Stimulated activated naive B cell treated with anti-CD40 and anti-IgM and Interleukin-4, amounts not matched to agents 10 μg/mL and 1 μg/mL and 100 μg/mL, for 72 hours (primary cell): ENCODE measurements around the gene CHPF.

Source experiments
- ATAC-seq, 2 donors: fragments of 150-1000 bp; cut with Tn5 transposase; replicated peaks; 2 replicates each; pipeline ENCODE4 v1.10.0; 2021; ENCODE audit warnings: moderate library complexity in 1 of 2
- DNase-seq: peaks from one replicate; pipeline ENCODE4 v3.0.0; 2021
- H3K27ac Mint-ChIP-seq: one replicate; pipeline ENCODE4 v1.8.0; 2022; ENCODE audit warnings: mild to moderate bottlenecking, mixed read lengths
- H3K27me3 Mint-ChIP-seq, 2 donors: one replicate each; pipeline ENCODE4 v1.8.0; 2022; ENCODE audit warnings: mixed read lengths in 2 of 2
- H3K36me3 Mint-ChIP-seq, 2 donors: one replicate each; pipeline ENCODE4 v1.8.0; 2022; ENCODE audit warnings: mixed read lengths in 2 of 2, mild to moderate bottlenecking in 1 of 2
- H3K4me1 Mint-ChIP-seq, 2 donors: one replicate each; pipeline ENCODE4 v1.8.0; 2022; ENCODE audit warnings: mixed read lengths in 2 of 2, mild to moderate bottlenecking in 1 of 2
- H3K4me3 Mint-ChIP-seq, 2 donors: one replicate each; pipeline ENCODE4 v1.8.0; 2022; ENCODE audit warnings: mild to moderate bottlenecking in 2 of 2, mixed read lengths in 2 of 2, moderate library complexity in 1 of 2
- H3K9me3 Mint-ChIP-seq, 2 donors: one replicate each; pipeline ENCODE4 v1.8.0; 2022; ENCODE audit warnings: mixed read lengths in 2 of 2, mild to moderate bottlenecking in 1 of 2

The CHPF gene

DNA sequence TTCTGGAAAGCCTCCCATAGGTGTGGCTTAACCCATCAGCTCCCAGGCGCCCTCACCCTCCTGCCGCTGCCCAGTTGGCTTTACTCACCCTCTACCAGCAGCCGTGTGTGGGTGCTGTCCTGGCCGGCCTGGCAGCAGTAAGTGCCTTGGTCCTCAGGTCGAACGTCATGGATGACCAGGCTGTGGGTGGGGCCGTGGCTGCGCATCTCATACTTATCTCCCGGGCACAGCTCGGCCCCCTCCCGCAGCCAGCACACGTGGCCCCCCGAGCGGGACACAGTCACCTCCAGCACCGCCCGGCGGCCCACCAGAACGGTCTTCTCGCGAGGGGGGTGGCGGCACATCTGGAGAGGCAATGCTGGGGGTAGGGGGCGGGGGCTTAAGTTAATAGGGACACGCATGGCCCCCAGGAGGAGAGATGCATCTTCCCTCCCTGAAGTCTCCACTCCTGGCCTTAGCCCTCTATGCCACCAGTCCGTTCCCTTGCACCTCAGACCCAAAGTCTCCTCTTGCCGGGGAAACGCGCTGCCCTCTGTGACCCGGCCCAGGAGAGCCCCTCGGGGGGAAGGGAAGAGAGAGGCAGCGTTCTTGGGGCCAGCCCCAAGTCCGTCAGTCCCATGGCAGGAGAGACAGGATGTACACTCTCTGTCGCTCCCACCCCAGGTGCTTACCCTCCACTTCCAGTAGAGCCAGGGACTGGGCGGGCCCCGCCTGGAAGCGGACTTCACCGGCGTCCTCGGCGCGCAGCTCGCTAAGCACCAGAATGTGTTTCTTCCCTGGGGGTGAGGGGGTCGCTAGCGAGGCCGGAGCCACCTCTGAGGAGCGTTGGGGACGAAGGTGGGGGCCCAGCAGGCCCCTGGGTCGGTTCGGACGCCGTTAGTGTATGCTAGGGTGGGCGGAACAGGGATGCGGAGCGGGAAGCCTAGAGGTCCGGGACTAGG, 8.1 kb upstream of the CHPF start:
- DNase-seq: no peak
- H3K4me1 Mint-ChIP-seq: peaks cover 9 to 11% of the 10 kb centered on the region in 2 donors
- peaks cover 72 to 90% of the 10 kb centered on the region in 2 donors for H3K27me3 Mint-ChIP-seq
- H3K9me3 Mint-ChIP-seq: no peaks in the 10 kb centered on the region
- peak overlapping the region; percentile 56 for H3K27ac Mint-ChIP-seq
- peak overlapping the region; percentile 75 to 79 for H3K4me3 Mint-ChIP-seq
- peaks cover 0 to 7% of the 10 kb centered on the region in 2 donors for H3K36me3 Mint-ChIP-seq
- peak; percentile 11 to 14 for ATAC-seq

DNA sequence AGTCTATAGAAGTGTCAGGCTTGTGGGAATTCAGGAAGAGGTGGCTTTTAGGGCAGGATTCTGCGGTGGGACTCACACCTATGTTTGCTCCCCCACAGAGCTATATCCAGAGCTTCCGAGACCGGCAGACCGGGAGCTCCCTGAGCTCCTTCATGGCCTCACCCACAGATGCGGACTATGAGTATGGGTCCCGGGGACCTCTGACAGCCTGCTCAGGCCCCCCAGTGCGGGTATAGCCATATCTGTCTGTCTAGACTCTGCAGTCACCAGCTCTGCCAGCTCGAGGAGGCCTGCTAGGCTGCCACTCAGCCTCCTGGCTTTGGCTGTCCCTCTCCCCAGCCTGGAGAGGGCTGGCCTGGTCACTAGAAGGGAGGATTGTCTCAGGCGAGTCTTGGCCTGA, 6.0 kb upstream of the CHPF start:
- Mint-ChIP-seq H3K36me3 (peaks cover 0 to 7% of the 10 kb centered on the region in 2 donors), H3K4me3 (no peak overlapping the region), H3K4me1 (peaks cover 11 to 15% of the 10 kb centered on the region in 2 donors), H3K27me3 (peaks cover 73 to 92% of the 10 kb centered on the region in 2 donors), H3K27ac (no peak overlapping the region), H3K9me3 (no peaks in the 10 kb centered on the region)
- ATAC-seq (no peak), DNase-seq (no peak)

DNA sequence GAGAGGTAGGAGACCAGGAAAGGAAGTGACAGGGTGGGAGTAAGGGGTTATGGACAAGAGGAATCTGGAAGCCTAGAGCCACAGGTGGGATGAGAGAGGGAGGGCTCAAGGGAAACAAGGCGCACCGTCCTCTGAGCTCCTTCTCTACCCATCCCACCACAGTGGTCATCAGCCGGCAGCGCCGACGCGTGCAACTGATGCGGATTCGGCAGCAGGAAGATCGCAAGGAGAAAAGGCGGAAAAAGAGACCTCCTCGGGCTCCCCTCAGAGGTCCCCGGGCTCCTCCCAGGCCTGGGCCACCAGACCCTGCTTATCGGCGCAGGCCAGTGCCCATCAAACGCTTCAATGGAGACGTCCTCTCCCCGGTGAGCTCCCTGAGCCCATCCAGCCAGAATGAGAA, 5.4 kb upstream of the CHPF start:
- Mint-ChIP-seq H3K4me1 (peaks cover 15 to 21% of the 10 kb centered on the region in 2 donors), H3K36me3 (peaks cover 0 to 7% of the 10 kb centered on the region in 2 donors), H3K9me3 (no peaks in the 10 kb centered on the region), H3K4me3 (no peak overlapping the region), H3K27ac (no peak overlapping the region), H3K27me3 (peaks cover 71 to 91% of the 10 kb centered on the region in 2 donors)
- DNase-seq: no peak
- ATAC-seq: no peak

DNA sequence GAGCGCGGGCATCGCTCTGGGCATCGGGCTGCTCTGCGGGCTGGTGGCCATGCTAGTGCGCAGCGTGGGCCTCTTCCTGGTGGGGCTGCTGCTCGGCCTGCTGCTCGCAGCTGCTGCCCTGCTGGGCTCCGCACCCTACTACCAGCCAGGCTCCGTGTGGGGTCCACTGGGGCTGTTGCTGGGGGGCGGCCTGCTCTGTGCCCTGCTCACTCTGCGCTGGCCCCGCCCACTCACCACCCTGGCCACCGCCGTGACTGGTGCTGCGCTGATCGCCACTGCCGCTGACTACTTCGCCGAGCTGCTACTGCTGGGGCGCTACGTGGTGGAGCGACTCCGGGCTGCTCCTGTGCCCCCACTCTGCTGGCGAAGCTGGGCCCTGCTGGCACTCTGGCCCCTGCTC, 4.0 kb upstream of the CHPF start:
- Mint-ChIP-seq H3K9me3 (no peaks in the 10 kb centered on the region), H3K4me1 (peaks cover 18 to 26% of the 10 kb centered on the region in 2 donors), H3K27me3 (peaks cover 63 to 85% of the 10 kb centered on the region in 2 donors), H3K27ac (no peak overlapping the region), H3K36me3 (peaks cover 0 to 7% of the 10 kb centered on the region in 2 donors), H3K4me3 (no peak overlapping the region)
- ATAC-seq (no peak), DNase-seq (no peak)

DNA sequence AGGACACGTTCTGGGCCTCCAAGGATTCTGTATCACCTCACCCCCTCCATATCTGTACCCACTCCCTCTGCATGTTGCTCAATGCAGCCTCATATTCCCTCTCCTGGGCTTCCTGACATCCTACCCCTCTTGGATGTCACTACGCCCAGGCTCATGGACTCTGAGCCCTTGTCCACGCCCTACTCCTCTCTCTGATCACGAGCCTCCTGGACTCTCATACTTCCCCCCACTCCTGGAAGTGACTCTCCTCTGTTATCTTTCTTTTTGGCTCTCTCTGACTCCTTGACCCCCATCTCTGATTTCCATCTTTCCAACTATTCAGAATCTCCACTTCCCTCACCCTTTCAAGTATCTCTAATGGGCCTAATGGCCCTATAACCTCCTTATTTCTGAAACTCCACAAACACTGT, 2.3 kb upstream of the CHPF start:
- Mint-ChIP-seq H3K27me3 (peaks cover 56 to 87% of the 10 kb centered on the region in 2 donors), H3K27ac (no peak overlapping the region), H3K9me3 (no peaks in the 10 kb centered on the region), H3K4me3 (no peak overlapping the region), H3K36me3 (peaks cover 5 to 12% of the 10 kb centered on the region in 2 donors), H3K4me1 (peaks cover 16 to 29% of the 10 kb centered on the region in 2 donors)
- DNase-seq (no peak), ATAC-seq (no peak)

DNA sequence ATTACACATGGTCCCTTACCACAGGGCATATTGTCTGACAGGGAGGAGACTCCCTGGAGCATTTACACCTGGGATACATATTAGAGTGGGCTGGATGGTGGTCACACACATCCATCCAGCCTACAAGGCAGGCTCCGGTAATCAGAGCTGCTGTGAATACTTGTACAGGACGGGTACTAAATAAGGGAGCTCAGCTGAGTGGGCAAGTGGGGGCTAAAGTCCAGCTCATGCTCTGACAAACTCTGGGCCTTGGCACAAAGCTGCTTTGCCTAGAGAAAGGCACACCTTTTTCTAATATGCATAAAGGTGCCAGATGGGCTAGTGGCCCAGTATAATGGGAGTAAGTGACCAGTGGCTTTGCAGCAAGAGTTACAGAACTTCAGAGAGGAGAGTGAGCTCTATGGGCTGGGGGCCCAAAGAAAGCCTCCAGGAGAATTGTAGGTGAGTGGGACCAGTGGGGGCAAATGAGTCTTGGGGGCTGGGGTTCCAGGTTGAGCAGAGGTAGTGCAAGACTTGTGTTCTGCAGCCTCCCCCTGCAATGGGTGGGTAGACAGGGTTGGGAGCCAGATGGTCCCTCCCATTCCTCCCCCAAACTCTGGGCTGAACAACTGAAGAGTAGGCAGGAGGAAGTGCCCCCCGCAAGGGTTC, 1.8 kb upstream of the CHPF start:
- ATAC-seq (no peak), DNase-seq (no peak)
- Mint-ChIP-seq H3K4me1 (peaks cover 14 to 29% of the 10 kb centered on the region in 2 donors), H3K9me3 (no peaks in the 10 kb centered on the region), H3K27me3 (peaks cover 56 to 87% of the 10 kb centered on the region in 2 donors), H3K36me3 (peaks cover 8 to 13% of the 10 kb centered on the region in 2 donors), H3K4me3 (no peak overlapping the region), H3K27ac (no peak overlapping the region)

DNA sequence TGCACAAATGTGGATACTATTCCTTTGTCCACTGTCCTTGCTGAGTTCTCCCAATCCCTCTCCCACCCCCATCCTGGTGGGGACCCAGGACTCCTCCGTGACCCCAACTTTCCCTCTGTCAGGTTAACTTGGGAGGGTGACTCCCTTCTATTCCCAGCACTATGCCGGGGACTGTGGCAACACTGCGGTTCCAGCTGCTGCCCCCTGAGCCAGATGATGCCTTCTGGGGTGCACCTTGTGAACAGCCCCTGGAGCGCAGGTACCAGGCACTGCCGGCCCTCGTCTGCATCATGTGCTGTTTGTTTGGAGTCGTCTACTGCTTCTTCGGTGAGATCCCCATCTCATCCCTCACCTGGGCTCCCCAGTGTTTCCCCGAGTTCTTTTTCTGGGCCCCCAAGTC, 958 bp upstream of the CHPF start:
- peaks cover 9 to 21% of the 10 kb centered on the region in 2 donors for H3K36me3 Mint-ChIP-seq
- peaks cover 14 to 29% of the 10 kb centered on the region in 2 donors for H3K4me1 Mint-ChIP-seq
- H3K9me3 Mint-ChIP-seq: no peaks in the 10 kb centered on the region
- ATAC-seq (no peak), DNase-seq (no peak)
- H3K4me3 Mint-ChIP-seq: peak overlapping the region; percentile 83 to 84
- H3K27me3 Mint-ChIP-seq: peaks cover 58 to 87% of the 10 kb centered on the region in 2 donors
- peak overlapping the region; percentile 90 for H3K27ac Mint-ChIP-seq

DNA sequence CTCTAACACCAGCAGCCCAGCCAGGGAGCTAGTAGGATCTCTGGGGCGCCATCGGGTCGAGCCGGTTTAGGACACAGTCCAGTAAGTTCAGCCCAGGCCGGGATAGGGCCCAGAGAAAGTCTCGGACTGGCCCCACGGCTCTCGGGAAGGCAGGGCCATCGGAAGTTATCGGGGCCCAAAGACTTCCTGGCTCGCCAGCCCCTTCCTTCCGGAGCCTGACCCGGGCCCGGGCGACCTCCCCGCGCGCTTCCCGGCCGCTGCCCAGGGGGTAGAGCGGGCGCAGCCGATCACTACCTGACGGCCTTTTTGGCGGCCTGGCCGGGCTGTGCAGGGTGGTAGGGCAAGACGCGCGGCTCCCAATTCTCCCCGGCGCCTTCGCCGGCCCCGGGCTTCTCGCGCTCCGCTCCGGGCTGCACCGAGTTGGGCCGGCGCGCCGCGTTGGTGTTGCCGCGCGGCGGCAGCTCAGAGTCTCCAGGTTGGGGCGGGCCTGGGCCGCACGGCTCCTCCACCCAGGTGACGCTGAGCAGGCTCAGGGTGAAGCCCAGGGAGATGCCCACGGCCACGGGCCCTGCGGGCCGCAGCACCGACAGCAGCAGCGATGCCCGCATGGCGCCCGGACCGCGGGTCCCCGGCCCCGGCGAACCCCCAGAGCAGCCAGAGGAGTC, 546 bp downstream of the CHPF start:
- Mint-ChIP-seq H3K27me3 (peaks cover 55 to 86% of the 10 kb centered on the region in 2 donors), H3K4me1 (peaks cover 14 to 29% of the 10 kb centered on the region in 2 donors)
- peak; percentile 12 for DNase-seq

DNA sequence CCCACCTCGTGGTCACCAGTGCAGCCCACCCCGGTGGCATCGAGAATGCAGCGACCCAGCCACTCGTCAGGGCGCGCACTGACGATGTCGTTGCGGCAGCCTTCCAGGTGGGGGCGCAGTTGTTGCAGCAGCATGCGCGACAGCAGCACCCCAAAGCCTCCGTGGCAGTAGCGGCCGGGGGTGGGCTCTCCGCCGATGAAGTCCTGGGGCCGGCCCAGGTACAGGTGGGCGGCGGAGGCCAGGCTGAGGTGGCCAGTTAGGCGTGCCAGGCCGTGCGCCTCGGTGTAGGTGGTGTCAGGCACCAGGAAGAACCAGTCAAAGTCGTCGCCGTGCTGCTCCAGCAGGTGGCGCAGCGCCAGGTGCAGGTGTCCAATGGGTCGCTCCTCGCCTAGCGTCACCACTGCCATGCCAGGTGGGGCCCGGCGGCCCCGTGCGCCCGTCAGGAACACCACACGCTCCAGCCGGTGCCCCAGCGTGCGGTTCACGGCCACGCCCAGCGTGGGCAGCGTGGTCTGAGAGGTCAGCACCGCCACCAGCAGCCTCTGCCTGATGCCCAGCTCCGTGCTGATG, 1.9 kb downstream of the CHPF start:
- peaks cover 50 to 88% of the 10 kb centered on the region in 2 donors for H3K27me3 Mint-ChIP-seq
- no peaks in the 10 kb centered on the region for H3K9me3 Mint-ChIP-seq
- no peak overlapping the region for H3K27ac Mint-ChIP-seq
- DNase-seq (peak; percentile 82), ATAC-seq (peak; percentile 65 to 72)
- H3K36me3 Mint-ChIP-seq: peaks cover 24 to 36% of the 10 kb centered on the region in 2 donors
- H3K4me3 Mint-ChIP-seq: peak overlapping the region; percentile 29 to 64
- peaks cover 14 to 29% of the 10 kb centered on the region in 2 donors for H3K4me1 Mint-ChIP-seq

More for the DNA sequence above, 546 bp downstream of the CHPF start:
- Mint-ChIP-seq H3K27ac (no peak overlapping the region), H3K4me3 (peak overlapping the region; percentile 83 to 84), H3K36me3 (peaks cover 21 to 34% of the 10 kb centered on the region in 2 donors), H3K9me3 (no peaks in the 10 kb centered on the region)
- ATAC-seq: peak; percentile 58 to 59

DNA sequence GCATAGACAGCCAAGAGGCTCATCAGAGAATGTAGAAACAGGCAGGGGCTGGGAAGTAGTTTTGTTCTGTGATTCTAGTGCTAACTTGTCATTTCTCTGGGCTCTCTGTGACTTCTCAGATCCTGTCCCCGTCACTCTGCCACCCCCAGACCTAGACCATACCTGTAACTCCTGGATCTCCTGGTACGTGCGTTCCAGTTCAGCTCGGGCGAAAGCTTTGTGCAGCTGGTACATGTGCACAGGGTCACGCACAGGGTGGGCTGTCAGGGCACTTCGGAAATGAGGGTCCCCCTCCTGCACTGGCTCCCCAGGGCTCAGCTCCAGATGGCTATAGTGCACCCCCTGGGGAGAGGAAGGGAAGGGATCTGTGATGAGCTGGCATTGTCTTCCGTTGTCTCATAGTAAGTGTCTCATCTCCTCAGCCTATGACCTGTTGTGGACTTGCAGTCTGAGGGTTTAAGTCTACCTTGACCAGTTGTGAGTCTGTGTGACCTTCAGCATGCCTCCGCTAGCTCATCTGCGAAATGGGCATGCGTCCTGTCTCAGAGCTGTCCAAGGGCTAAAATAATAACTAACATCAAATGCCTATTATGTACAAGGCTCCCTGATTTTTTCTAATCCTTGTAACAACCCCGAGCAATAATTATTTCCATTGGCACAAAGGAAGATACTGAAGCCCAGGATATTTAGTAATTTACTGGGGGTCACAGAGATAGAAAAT, 2.7 kb downstream of the CHPF start:
- peaks cover 49 to 88% of the 10 kb centered on the region in 2 donors for H3K27me3 Mint-ChIP-seq
- peaks cover 24 to 36% of the 10 kb centered on the region in 2 donors for H3K36me3 Mint-ChIP-seq
- H3K4me1 Mint-ChIP-seq: peaks cover 14 to 29% of the 10 kb centered on the region in 2 donors
- peak overlapping the region; percentile 3 for H3K27ac Mint-ChIP-seq
- no peaks in the 10 kb centered on the region for H3K9me3 Mint-ChIP-seq
- no peak for DNase-seq
- no peak overlapping the region for H3K4me3 Mint-ChIP-seq
- no peak for ATAC-seq

DNA sequence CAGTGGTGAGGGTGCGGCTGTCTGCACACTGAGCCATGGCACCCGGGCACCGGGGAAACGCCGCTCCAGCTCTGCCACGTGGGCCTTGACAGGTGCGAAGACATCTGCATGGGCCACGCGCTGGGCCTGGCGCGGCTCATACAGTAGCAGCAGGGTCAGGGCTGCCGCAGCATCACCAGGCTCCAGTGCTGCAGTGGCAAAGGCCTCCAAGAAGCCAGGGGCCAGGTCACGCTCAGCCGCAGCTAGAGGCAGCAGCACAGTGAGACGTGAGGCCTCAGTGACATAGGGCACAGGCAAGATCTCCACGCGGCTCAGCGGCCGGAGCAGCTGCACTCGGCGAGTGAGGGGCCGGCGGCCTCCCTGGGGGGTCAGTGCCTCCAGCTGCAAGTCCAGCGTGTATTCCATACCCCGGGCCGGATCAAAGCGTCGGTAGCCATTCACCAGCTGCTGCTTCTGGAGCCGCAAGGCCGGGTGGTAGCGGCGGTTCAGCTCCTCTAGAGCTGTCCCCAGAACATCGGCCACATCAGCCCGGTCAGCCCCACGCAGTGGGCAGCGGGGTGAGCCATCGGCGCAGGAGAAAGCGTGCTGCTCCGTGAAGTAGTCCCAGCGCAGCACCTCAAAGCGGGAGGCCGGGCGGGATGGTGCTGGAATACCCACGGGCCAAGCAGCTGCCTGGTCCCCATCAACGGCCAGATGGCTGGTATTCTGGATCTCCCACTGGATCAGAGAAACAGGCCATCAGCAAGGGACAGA, 3.5 kb downstream of the CHPF start:
- Mint-ChIP-seq H3K27me3 (peaks cover 54 to 88% of the 10 kb centered on the region in 2 donors), H3K4me3 (no peak overlapping the region)
- no peak for DNase-seq

DNA sequence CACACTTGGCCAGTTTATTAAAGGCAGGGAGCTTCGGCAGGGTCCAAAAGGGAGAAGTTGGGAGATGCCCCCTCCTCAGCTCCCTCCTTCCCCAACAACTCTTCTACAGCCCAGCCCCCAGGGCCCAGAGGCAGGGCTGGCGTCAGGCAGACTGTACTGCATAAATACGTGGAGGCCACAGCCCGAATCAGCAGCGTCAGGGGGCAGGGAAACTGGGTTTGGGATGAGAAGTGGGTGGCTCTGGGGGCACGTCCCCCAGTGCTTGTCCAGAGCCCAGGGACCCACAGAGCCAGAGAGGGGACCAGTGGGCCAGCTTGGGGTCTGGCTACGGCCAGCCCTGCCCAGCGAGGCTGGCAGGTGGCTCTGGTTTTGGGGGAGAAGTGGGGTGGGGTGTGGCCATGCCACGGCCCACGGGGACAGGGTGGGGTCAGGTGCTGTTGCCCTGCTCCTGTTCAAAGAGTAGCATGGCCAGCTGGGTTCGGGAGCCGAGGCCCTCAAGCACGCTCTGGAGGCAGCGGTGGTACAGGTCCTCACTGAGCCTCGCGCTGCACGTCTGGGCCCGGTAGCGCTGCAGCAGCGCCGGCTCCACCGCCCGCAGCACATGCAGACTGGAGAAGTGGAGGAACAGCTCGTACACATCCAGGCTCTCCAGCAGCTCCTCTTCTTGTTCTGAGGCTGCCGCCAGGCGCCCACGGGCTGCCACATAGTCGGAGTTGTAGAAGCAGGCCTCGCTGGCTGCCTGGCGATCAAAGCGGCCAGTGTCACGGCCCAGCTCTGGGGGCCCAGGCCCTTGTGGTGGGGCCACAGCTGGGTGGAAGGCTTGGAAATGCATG, 4.4 kb downstream of the CHPF start:
- Mint-ChIP-seq H3K4me1 (peaks cover 7 to 20% of the 10 kb centered on the region in 2 donors), H3K4me3 (no peak overlapping the region), H3K27me3 (peaks cover 46 to 80% of the 10 kb centered on the region in 2 donors), H3K27ac (no peak overlapping the region), H3K9me3 (no peaks in the 10 kb centered on the region), H3K36me3 (peaks cover 24 to 36% of the 10 kb centered on the region in 2 donors)
- DNase-seq: no peak
- no peak for ATAC-seq

More for the DNA sequence above, 3.5 kb downstream of the CHPF start:
- no peaks in the 10 kb centered on the region for H3K9me3 Mint-ChIP-seq
- peaks cover 14 to 29% of the 10 kb centered on the region in 2 donors for H3K4me1 Mint-ChIP-seq
- no peak for ATAC-seq
- H3K27ac Mint-ChIP-seq: no peak overlapping the region
- peaks cover 24 to 36% of the 10 kb centered on the region in 2 donors for H3K36me3 Mint-ChIP-seq
